ENCODE results near the gene FRMD5.
A peak's percentile ranks its signal among the peaks of the same experiment; 100 is the strongest.

FRMD5 gene

DNA sequence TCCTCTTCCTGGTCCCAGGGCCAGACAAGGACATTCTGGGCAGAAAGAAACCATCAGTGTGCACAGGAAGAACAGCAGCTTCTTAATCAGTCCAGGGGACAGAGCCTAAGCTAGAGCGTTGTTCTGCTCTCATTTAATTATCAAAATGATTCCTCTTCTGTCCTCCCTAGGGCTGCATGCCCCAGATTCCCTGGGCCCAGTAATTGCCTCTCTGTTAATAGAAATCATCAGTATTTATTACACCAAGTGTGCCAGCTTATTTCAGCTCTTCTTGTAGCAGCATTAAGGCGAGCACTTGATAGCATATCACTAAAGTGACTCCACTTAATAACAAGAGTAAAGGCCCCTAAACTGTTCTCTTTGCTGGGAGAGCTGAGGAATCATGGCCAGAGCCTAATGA lies 296.2 kb downstream of the FRMD5 start:
- TF ChIP-seq, protein P1, sequence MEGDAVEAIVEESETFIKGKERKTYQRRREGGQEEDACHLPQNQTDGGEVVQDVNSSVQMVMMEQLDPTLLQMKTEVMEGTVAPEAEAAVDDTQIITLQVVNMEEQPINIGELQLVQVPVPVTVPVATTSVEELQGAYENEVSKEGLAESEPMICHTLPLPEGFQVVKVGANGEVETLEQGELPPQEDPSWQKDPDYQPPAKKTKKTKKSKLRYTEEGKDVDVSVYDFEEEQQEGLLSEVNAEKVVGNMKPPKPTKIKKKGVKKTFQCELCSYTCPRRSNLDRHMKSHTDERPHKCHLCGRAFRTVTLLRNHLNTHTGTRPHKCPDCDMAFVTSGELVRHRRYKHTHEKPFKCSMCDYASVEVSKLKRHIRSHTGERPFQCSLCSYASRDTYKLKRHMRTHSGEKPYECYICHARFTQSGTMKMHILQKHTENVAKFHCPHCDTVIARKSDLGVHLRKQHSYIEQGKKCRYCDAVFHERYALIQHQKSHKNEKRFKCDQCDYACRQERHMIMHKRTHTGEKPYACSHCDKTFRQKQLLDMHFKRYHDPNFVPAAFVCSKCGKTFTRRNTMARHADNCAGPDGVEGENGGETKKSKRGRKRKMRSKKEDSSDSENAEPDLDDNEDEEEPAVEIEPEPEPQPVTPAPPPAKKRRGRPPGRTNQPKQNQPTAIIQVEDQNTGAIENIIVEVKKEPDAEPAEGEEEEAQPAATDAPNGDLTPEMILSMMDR (conservative IDR thresholded peaks at IDR 0.05; ENCODE audit: low read length), result no peak
- DNase-seq (ENCODE audit: low read depth), result no peak
- no peak overlapping the region for H3K4me3 ChIP-seq (ENCODE audit: low read length)

DNA sequence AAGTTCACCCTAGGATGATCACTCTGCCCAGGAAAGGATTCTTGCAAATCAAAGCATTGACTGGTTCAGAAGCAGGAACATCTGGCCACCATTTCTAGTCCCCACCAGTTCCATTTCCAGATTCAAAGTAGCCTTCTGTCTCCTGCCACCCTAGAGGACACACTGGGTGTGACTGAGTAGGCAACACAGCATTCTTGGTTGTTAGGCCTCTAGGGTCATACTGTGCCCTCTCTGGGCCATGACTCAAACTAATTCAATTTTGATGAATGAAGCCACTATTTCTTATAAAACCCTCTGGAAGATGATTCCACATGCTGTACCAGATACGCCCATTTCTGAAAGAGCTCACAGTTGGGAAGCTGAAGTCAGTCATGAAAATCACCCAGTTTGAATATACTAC lies 298.5 kb downstream of the FRMD5 start:
- TF ChIP-seq, protein P1 (conservative IDR thresholded peaks at IDR 0.05; ENCODE audit: low read length), result no peak
- no peak for DNase-seq (ENCODE audit: low read depth)

DNA sequence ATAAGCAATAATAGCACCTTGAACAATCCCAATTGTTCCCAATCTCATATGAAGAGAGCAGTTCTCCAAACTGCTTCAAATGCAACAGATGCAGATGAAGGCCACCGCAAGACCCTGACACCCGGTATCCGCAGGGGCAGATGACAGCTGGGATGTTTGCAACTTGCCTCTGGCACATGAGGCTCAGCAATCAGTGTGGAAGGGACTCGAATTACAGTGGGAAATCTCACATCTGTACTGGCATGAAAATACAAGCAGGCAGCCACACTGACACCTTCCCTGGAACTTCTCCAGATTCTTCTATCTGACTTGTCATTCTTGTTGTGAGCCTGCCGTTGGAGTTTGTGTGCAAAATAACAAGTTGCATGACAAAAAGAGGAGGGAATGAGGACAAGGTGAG lies 299.5 kb downstream of the FRMD5 start:
- no peak overlapping the region for H3K4me3 ChIP-seq (ENCODE audit: low read length)
- TF ChIP-seq, protein P1 (conservative IDR thresholded peaks at IDR 0.05; ENCODE audit: low read length), result no peak
- no peak for DNase-seq (ENCODE audit: low read depth)

More for the DNA sequence above, 298.5 kb downstream of the FRMD5 start:
- H3K4me3 ChIP-seq (ENCODE audit: low read length), result no peak overlapping the region

DNA sequence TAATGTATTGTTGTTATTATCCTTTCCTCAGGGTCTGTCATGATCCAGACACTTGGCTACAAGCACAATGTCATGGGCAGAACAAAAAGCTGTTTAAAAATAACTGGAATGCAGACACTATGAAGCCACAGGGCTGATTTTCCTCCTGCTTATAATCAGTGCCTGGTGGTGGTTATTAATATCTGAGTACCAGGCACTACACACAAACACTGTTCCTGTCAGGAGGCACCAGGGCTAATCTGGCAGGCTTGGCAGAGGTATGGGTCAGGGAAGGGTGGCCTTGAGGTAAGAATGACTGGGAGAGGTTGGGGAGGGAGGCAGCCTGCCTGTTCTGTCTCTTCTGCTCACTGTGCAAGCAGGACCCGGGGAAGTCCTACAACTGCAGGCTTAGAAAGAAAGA lies 301.1 kb downstream of the FRMD5 start:
- H3K4me3 ChIP-seq (ENCODE audit: low read length), result no peak overlapping the region
- peak; percentile 24 for DNase-seq (ENCODE audit: low read depth)
- TF ChIP-seq, protein P1 (conservative IDR thresholded peaks at IDR 0.05; ENCODE audit: low read length), result no peak

DNA sequence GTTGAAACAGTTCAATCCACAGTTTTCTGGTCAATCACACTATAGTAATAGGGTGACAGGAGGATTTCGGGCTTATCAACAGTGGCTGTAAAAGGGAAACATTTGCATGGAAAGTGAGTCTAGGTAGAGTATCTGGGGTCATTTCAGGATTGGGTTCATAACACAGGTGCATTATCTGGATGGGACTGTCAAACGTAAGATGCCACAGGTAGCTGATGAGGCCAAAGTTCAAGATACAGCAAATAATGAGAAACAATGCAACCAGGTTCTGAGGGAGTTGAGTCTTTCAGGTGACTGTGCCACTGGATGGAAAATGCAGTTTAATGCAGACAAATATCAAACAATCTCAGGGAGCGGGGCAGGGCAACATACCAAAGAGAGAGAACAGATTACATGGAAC lies 306.0 kb downstream of the FRMD5 start:
- TF ChIP-seq, protein P1 (conservative IDR thresholded peaks at IDR 0.05; ENCODE audit: low read length), result no peak
- H3K4me3 ChIP-seq (ENCODE audit: low read length), result no peak overlapping the region
- DNase-seq (ENCODE audit: low read depth), result no peak

DNA sequence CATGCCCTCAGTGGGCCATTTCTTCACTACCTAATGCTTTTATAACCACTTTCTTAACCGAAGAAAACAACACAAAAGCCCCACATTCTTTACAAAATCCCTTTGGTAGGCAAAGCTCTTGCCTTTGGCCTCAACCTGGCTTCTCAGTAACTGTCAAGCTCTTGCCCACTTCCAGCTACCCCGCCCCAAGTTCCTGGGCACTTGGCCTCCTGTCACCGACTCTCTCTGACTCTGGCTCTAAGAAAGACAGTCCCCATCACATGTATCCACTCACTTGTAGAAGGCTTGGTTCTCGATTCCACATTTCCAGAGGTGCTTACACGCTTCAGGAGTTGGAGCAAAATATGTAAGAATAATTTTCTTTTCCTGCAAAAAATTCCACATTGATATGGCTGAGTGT lies 307.2 kb downstream of the FRMD5 start:
- TF ChIP-seq, protein P1 (conservative IDR thresholded peaks at IDR 0.05; ENCODE audit: low read length), result no peak

DNA sequence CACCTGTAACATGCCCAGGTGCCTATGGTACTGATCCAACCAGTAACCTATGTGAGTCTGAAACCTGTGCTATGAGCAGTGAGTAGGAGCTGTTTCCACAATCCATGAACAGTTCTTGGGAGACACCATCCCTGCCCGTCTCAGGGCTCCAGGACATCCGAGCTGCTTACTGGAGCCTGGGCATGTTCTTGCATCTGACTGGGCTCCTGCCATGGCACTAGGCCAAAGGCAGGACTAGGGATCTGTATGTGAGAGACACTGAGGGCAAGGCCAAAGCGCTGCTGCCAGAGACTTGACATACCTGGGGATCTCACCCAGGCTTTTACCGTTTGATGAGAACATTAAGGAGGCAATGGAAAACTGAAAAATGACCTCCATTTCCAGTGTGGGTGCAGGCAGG lies 308.5 kb downstream of the FRMD5 start:
- no peak for DNase-seq (ENCODE audit: low read depth)
- no peak overlapping the region for H3K4me3 ChIP-seq (ENCODE audit: low read length)
- TF ChIP-seq, protein P1 (conservative IDR thresholded peaks at IDR 0.05; ENCODE audit: low read length), result no peak

More for the DNA sequence above, 307.2 kb downstream of the FRMD5 start:
- DNase-seq (ENCODE audit: low read depth), result no peak
- H3K4me3 ChIP-seq (ENCODE audit: low read length), result no peak overlapping the region
